Kidney (tissue), 14 donors: ENCODE measurements around the gene POU2F2. TPM values are rescaled to one million over a fixed set of nuclear protein-coding genes. Genes with fewer than 3 reads are reported as not detected.
A peak's percentile ranks its signal among the peaks of the same experiment; 100 is the strongest.

Source experiments
- DNase-seq, 5 donors: peaks; one replicate each; pipeline ENCODE4 v3.0.0-alpha.2; 2013 to 2020
- FAIRE-seq: peaks from 2 replicates; lab custom pipeline; 2012; peaks lifted over from hg19 to GRCh38; lab: Jason Lieb, UNC
- H3K27ac ChIP-seq, 2 donors: one replicate each; pipeline ENCODE4 v1.7.0; 2013; ENCODE audit warnings: low read depth in 2 of 2, low read length in 2 of 2, inconsistent platforms in 1 of 2
- H3K27me3 ChIP-seq: one replicate; pipeline ENCODE4 v1.7.1; 2013; ENCODE audit warnings: low read length, inconsistent platforms; ENCODE audit not compliant: control insufficient read depth, insufficient read depth
- H3K36me3 ChIP-seq, 3 donors: one replicate each; pipeline versions ENCODE4 v1.7.0 to v1.7.1; 2013; ENCODE audit warnings: low read length in 3 of 3, control low read depth in 1 of 3, inconsistent platforms in 1 of 3; ENCODE audit not compliant: insufficient read depth in 3 of 3, control insufficient read depth in 2 of 3
- H3K4me1 ChIP-seq, 3 donors: one replicate each; pipeline versions ENCODE4 v1.7.0 to v1.7.1; 2013; ENCODE audit warnings: low read length in 3 of 3, inconsistent platforms in 1 of 3, low read depth in 1 of 3; ENCODE audit not compliant: control insufficient read depth in 2 of 3, insufficient read depth in 2 of 3
- H3K4me3 ChIP-seq, 3 donors: one replicate each; pipeline versions ENCODE4 v1.7.0 to v1.8.1; 2013; ENCODE audit warnings: low read length in 3 of 3, control low read depth in 1 of 3, inconsistent platforms in 1 of 3
- H3K9ac ChIP-seq, 3 donors: one replicate each; pipeline versions ENCODE4 v1.7.0 to v1.7.1; 2013; ENCODE audit warnings: low read length in 3 of 3, control low read depth in 1 of 3, inconsistent platforms in 1 of 3
- H3K9me3 ChIP-seq, 3 donors: one replicate each; pipeline versions ENCODE4 v1.7.0 to v1.7.1; 2013; ENCODE audit warnings: low read length in 3 of 3, control low read depth in 1 of 3, inconsistent platforms in 1 of 3; ENCODE audit not compliant: control insufficient read depth in 2 of 3, insufficient read depth in 1 of 3
- CTCF ChIP-seq: IDR thresholded peaks from 3 replicates; pipeline ENCODE4 v1.5.1; 2012; ENCODE audit warnings: mild to moderate bottlenecking, moderate library complexity, borderline replicate concordance; ENCODE audit not compliant: insufficient read depth; ENCODE audit errors: extremely low read depth
- intact Hi-C: fragments of 100-400 bp; cut with DNase I; formaldehyde crosslinking; loops from one replicate; pipeline ENCODE4 v1.11.1; 2022
- polyA plus RNA-seq: library from polyadenylated mRNA; stranded (reverse); fragments of 350-450 nt; fragmentation: Illumina TruSeq; extraction: RNeasy Lipid Tissue Mini Kit (QIAGEN cat#74804); gene quantifications from one replicate; pipeline ENCODE4 v1.2.3, GENCODE V29; 2014; ENCODE audit warnings: low read depth, low replicate concordance; ENCODE audit not compliant: insufficient read depth
- total RNA-seq: library from RNA; stranded (reverse); fragmentation: NEBNext Ultra II Directional; extraction: Animal tissue kit (Norgen Biotek cat#: 25700); gene quantifications from one replicate; pipeline ENCODE4 v1.2.1, GENCODE V29; 2021
- donor health status: control.
- donor health status: control.
- donor health status: control.
- donor health status: control.
- donor health status: control.
- donor health status: DM: yes; HTN: yes; CAD: no.
- donor health status: Normal renal cell carcinoma (clear cell type).

POU2F2 gene
- total and polyA plus RNA-seq, 2 donors from 2014 or later = 1.3 to 9.8 TPM

DNA sequence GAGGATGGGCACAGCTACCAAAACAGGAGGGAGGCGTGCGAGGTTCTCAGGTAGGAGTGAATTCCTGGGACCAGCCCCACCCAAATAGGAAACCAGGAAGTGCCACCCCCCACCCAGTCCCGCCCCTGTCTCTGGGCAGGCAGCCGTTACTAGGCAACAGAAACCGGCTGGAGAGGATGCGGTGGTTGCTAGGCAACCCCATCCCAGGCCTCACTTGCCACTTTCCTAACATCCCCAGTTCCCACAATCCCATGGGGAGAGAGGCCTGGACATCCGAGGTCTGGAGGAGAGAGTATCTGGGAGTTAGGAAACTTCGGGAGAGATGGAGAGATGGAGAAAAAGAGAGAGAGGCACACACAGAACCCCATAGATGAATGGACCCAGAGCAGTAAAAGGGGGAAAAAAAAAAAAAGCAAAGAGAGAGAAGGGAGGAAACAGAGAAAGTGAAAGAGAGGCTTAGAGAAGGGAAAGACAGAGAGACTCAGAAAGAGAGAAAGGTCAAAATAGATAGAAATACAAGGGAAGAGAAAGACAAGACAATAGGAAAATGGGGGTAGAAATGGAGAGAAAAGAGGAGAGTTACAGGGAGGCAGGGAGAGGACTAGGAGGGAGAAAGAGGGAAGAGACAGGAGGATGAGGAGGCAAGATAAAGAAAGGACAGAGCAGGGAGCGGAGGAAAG lies 66.0 kb downstream of the POU2F2 start:
- H3K27me3 ChIP-seq = no peaks in the 10 kb centered on the region
- no peak for TF ChIP-seq CTCF
- no peaks in the 10 kb centered on the region for H3K36me3 ChIP-seq
- H3K9ac ChIP-seq = no peak overlapping the region
- no peak overlapping the region for H3K4me3 ChIP-seq
- intact Hi-C loops = no loop called here
- H3K9me3 ChIP-seq = no peaks in the 10 kb centered on the region
- no peaks in the 10 kb centered on the region for H3K4me1 ChIP-seq
- no peak overlapping the region for H3K27ac ChIP-seq
- DNase-seq (peak in 4 of 5 donors; percentile 18 to 68 (median 46)), FAIRE-seq (no peak)

DNA sequence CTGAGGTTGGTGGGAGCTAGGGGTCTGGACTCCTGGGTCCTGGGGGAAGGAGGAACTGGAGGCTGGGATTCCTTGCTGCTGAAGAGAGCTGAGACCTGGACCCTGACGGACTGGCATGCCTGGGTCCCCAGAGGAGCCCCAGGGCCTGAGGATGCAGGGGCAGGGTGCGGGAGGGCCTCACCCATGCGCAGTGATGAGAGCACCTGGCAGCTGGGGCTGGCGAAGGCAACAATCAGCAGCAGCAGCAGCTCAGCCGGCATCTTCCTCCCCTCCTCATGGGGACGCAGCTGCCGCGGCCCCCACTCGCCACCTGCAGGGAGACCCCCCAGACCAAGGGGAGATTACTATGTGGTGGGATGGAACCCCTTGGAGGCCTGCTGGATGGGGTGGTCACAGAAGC lies 66.7 kb downstream of the POU2F2 start:
- H3K9ac ChIP-seq = no peak overlapping the region
- TF ChIP-seq CTCF = no peak
- intact Hi-C loops = no loop called here
- FAIRE-seq (no peak), DNase-seq (peak in 1 of 5 donors; percentile 61)
- H3K36me3 ChIP-seq = no peaks in the 10 kb centered on the region
- H3K4me3 ChIP-seq = no peak overlapping the region
- H3K4me1 ChIP-seq = no peaks in the 10 kb centered on the region
- no peak overlapping the region for H3K27ac ChIP-seq
- H3K9me3 ChIP-seq = no peaks in the 10 kb centered on the region
- no peaks in the 10 kb centered on the region for H3K27me3 ChIP-seq

DNA sequence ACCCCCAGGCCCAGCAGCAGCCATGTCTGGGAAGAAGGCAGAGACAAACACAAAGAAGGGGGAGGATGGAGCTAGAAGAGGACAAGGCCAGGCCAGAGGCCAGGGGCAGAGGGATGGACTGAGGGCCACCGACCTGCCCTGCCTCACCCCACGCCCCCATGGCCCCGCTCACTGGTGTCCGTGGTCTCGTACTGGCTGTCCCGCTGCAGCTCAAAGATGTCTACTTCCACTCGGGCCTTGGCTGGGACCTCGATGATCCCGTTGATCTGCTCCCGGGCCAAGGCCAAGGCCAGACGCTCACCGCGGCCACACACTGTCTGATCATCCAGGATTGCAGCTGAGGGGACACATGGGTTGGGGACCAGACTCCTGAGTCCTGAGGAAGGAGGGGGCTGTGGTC lies 67.2 kb downstream of the POU2F2 start:
- Histone ChIP-seq H3K9me3 (no peaks in the 10 kb centered on the region), H3K9ac (no peak overlapping the region), H3K27me3 (no peaks in the 10 kb centered on the region), H3K27ac (no peak overlapping the region), H3K4me1 (no peaks in the 10 kb centered on the region), H3K36me3 (no peaks in the 10 kb centered on the region), H3K4me3 (no peak overlapping the region)
- no peak for TF ChIP-seq CTCF
- DNase-seq (peak in 2 of 5 donors; percentile 31 to 67), FAIRE-seq (no peak)
- intact Hi-C loops = no loop called here
